ENCODE data around the gene FOXD3. TPM values are rescaled to one million over a fixed set of nuclear protein-coding genes. Genes with fewer than 3 reads are reported as not detected.

The FOXD3 gene
- total RNA-seq, 1 donor from 2014 or later: 0.39 TPM

- Mint-ChIP-seq H3K36me3 (ENCODE audit: unreplicated experiment) (no peaks in the 10 kb centered on the region), H3K9me3 (ENCODE audit: unreplicated experiment) (no peaks in the 10 kb centered on the region), H3K4me3 (ENCODE audit: unreplicated experiment) (no peak overlapping the region), H3K4me1 (ENCODE audit: low read depth, unreplicated experiment) (no peaks in the 10 kb centered on the region), H3K27ac (ENCODE audit: unreplicated experiment) (no peak overlapping the region), H3K27me3 (ENCODE audit: unreplicated experiment) (no peaks in the 10 kb centered on the region)
- no peak for DNase-seq
- no peak for TF ChIP-seq CTCF (IDR thresholded peaks at IDR 0.05; ENCODE audit: partially characterized antibody, unreplicated experiment)
Observed at GRCh38 chr1:63304410-63304809, 18.0 kb upstream of the FOXD3 start.

GRCh38 chr1:63305043-63305442 is 17.3 kb upstream of the FOXD3 start:
- Mint-ChIP-seq H3K27ac (ENCODE audit: unreplicated experiment) (no peak overlapping the region), H3K27me3 (ENCODE audit: unreplicated experiment) (no peaks in the 10 kb centered on the region), H3K4me1 (ENCODE audit: low read depth, unreplicated experiment) (no peaks in the 10 kb centered on the region), H3K36me3 (ENCODE audit: unreplicated experiment) (no peaks in the 10 kb centered on the region), H3K4me3 (ENCODE audit: unreplicated experiment) (no peak overlapping the region), H3K9me3 (ENCODE audit: unreplicated experiment) (no peaks in the 10 kb centered on the region)
- no peak for DNase-seq
- TF ChIP-seq CTCF (IDR thresholded peaks at IDR 0.05; ENCODE audit: partially characterized antibody, unreplicated experiment): no peak

- H3K4me3 Mint-ChIP-seq (ENCODE audit: unreplicated experiment): no peak overlapping the region
- no peaks in the 10 kb centered on the region for H3K9me3 Mint-ChIP-seq (ENCODE audit: unreplicated experiment)
- H3K27ac Mint-ChIP-seq (ENCODE audit: unreplicated experiment): no peak overlapping the region
- no peak for TF ChIP-seq CTCF (IDR thresholded peaks at IDR 0.05; ENCODE audit: partially characterized antibody, unreplicated experiment)
- no peaks in the 10 kb centered on the region for H3K27me3 Mint-ChIP-seq (ENCODE audit: unreplicated experiment)
- no peaks in the 10 kb centered on the region for H3K4me1 Mint-ChIP-seq (ENCODE audit: low read depth, unreplicated experiment)
- no peaks in the 10 kb centered on the region for H3K36me3 Mint-ChIP-seq (ENCODE audit: unreplicated experiment)
- no peak for DNase-seq
Observed at GRCh38 chr1:63307196-63307794, 15.1 kb upstream of the FOXD3 start.

GRCh38 chr1:63316598-63316983 is 5.8 kb upstream of the FOXD3 start:
- Mint-ChIP-seq H3K27me3 (ENCODE audit: unreplicated experiment) (peaks cover 25% of the 10 kb centered on the region), H3K9me3 (ENCODE audit: unreplicated experiment) (peaks cover 7% of the 10 kb centered on the region), H3K36me3 (ENCODE audit: unreplicated experiment) (peaks cover 2% of the 10 kb centered on the region), H3K4me3 (ENCODE audit: unreplicated experiment) (peak overlapping the region; percentile 43), H3K27ac (ENCODE audit: unreplicated experiment) (no peak overlapping the region), H3K4me1 (ENCODE audit: low read depth, unreplicated experiment) (peaks cover 12% of the 10 kb centered on the region)
- TF ChIP-seq CTCF (IDR thresholded peaks at IDR 0.05; ENCODE audit: partially characterized antibody, unreplicated experiment): no peak
- no peak for DNase-seq

- peak; percentile 67 for TF ChIP-seq CTCF (IDR thresholded peaks at IDR 0.05; ENCODE audit: partially characterized antibody, unreplicated experiment)
- Mint-ChIP-seq H3K27ac (ENCODE audit: unreplicated experiment) (peak overlapping the region; percentile 53), H3K4me3 (ENCODE audit: unreplicated experiment) (peak overlapping the region; percentile 74), H3K36me3 (ENCODE audit: unreplicated experiment) (peaks cover 4% of the 10 kb centered on the region), H3K9me3 (ENCODE audit: unreplicated experiment) (peaks cover 9% of the 10 kb centered on the region), H3K4me1 (ENCODE audit: low read depth, unreplicated experiment) (peaks cover 14% of the 10 kb centered on the region), H3K27me3 (ENCODE audit: unreplicated experiment) (peaks cover 29% of the 10 kb centered on the region)
- DNase-seq: peak; percentile 84
Observed at GRCh38 chr1:63316984-63317816, 5.2 kb upstream of the FOXD3 start.
